Measurements from ENCODE around the gene STON1. TPM values are rescaled to one million over a fixed set of nuclear protein-coding genes. Genes with fewer than 3 reads are reported as not detected.

The STON1 gene
- total RNA-seq, 2 donors from 2014 or later = 15.0 to 19.5 TPM

DNA sequence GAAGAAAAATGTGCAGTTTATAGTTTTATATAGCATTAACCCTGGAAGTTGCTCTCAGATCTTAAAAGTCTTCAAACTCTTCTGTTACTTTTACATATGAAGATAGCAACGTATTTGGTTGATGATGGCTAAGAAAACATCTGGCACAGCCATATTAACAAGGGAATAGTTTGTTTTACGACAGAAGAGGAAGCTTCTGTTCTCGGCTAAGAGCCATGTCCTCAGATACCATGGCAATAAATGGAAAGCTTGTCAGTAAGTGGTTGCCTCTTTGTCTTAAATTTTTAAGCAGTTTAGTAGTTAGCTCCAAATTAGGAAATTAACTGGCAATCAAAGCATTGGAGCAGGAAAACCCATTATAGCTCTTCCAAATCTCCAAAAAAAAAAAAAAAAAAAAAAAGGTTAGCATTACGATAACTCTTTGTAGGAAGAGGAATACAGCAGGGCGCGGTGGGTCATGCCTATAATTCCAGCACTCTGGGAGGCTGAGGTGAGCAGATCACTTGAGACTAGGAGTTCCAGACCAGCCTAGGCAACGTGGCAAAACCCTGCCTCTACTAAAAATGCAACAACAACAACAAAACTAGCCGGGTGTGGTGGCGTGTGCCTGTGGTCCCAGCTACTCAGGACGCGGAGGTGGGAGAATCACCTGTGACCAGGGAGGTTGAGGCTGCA is 4.5 kb upstream of the STON1 start:
- DNase-seq = no peak
- 94 to 98% methylated on average over 7 to 11 of the region's 11 CpGs for WGBS, 2 experiments (ENCODE audit: insufficient coverage in 1 of 2, insufficient read length in 1 of 2)
- no peaks in the 10 kb centered on the region for H3K27me3 Mint-ChIP-seq (ENCODE audit: insufficient read depth)
- Histone ChIP-seq H3K27me3 (ENCODE audit: control insufficient read depth, insufficient read depth, low read length, poor library complexity, severe bottlenecking) (no peaks in the 10 kb centered on the region), H3K9ac (ENCODE audit: extremely low read depth, low read length, poor library complexity, severe bottlenecking) (no peak overlapping the region), H3K4me1 (ENCODE audit: control insufficient read depth, insufficient read depth, low read length) (peaks cover 7% of the 10 kb centered on the region), H3K36me3 (ENCODE audit: control insufficient read depth, insufficient read depth, low read length) (peaks cover 13% of the 10 kb centered on the region), H3K4me3 (ENCODE audit: low read length) (no peak overlapping the region), H3K27ac (ENCODE audit: low read depth, low read length) (no peak overlapping the region), H3K9me3 (ENCODE audit: control insufficient read depth, low read length) (no peaks in the 10 kb centered on the region)
- TF ChIP-seq CTCF (conservative IDR thresholded peaks at IDR 0.05) = no peak
- no peaks in the 10 kb centered on the region for H3K9me3 Mint-ChIP-seq
- no peak overlapping the region for H3K4me3 Mint-ChIP-seq
- H3K4me1 Mint-ChIP-seq = peaks cover 14% of the 10 kb centered on the region
- peaks cover 25% of the 10 kb centered on the region for H3K36me3 Mint-ChIP-seq (ENCODE audit: low read depth)
- H3K27ac Mint-ChIP-seq = no peak overlapping the region

GRCh38 chr2:48527226-48527885 is 2.6 kb upstream of the STON1 start:
- H3K4me1 ChIP-seq (ENCODE audit: control insufficient read depth, insufficient read depth, low read length) = peaks cover 7% of the 10 kb centered on the region
- Mint-ChIP-seq H3K4me1 (peaks cover 24% of the 10 kb centered on the region), H3K27me3 (ENCODE audit: insufficient read depth) (no peaks in the 10 kb centered on the region), H3K4me3 (no peak overlapping the region), H3K36me3 (ENCODE audit: low read depth) (peaks cover 11% of the 10 kb centered on the region), H3K9me3 (no peaks in the 10 kb centered on the region), H3K27ac (no peak overlapping the region)
- no peak overlapping the region for H3K4me3 ChIP-seq (ENCODE audit: low read length)
- no peaks in the 10 kb centered on the region for H3K27me3 ChIP-seq (ENCODE audit: control insufficient read depth, insufficient read depth, low read length, poor library complexity, severe bottlenecking)
- DNase-seq = no peak
- TF ChIP-seq CTCF (conservative IDR thresholded peaks at IDR 0.05) = no peak
- H3K9ac ChIP-seq (ENCODE audit: extremely low read depth, low read length, poor library complexity, severe bottlenecking) = no peak overlapping the region
- peak overlapping the region; percentile 47 for H3K27ac ChIP-seq (ENCODE audit: low read depth, low read length)
- 71 to 89% methylated on average over 1 to 2 of the region's 2 CpGs for WGBS, 2 experiments (ENCODE audit: insufficient coverage in 1 of 2, insufficient read length in 1 of 2)
- no peaks in the 10 kb centered on the region for H3K9me3 ChIP-seq (ENCODE audit: control insufficient read depth, low read length)
- H3K36me3 ChIP-seq (ENCODE audit: control insufficient read depth, insufficient read depth, low read length) = no peaks in the 10 kb centered on the region

DNA sequence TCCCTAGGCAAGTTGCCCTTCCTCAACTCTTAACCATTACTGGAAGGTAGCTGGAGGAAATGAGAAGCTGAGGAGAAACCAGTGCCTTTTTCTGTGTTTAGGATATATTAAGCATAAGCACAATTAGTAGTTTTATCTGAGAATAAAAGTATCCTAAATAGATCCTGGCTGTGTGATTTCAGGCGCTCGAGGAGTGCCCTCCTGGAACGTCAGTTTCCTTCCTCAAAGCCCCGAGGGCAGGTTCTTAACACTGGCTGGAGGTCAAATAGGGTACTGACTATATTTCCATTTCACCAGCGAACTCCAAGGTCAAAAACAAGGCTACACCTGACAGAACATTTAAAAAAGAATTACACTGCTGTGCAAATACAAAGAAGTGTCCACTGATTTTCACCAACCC is 1.5 kb upstream of the STON1 start:
- no peaks in the 10 kb centered on the region for H3K9me3 ChIP-seq (ENCODE audit: control insufficient read depth, low read length)
- no peak overlapping the region for H3K4me3 Mint-ChIP-seq
- H3K4me1 Mint-ChIP-seq = peaks cover 24% of the 10 kb centered on the region
- no peak overlapping the region for H3K27ac Mint-ChIP-seq
- no peaks in the 10 kb centered on the region for H3K27me3 ChIP-seq (ENCODE audit: control insufficient read depth, insufficient read depth, low read length, poor library complexity, severe bottlenecking)
- H3K27ac ChIP-seq (ENCODE audit: low read depth, low read length) = no peak overlapping the region
- H3K9me3 Mint-ChIP-seq = no peaks in the 10 kb centered on the region
- no peaks in the 10 kb centered on the region for H3K27me3 Mint-ChIP-seq (ENCODE audit: insufficient read depth)
- no peak for TF ChIP-seq CTCF (conservative IDR thresholded peaks at IDR 0.05)
- peaks cover 7% of the 10 kb centered on the region for H3K4me1 ChIP-seq (ENCODE audit: control insufficient read depth, insufficient read depth, low read length)
- WGBS, 2 experiments (ENCODE audit: insufficient coverage in 1 of 2, insufficient read length in 1 of 2) = 89 to 98% methylated on average over 5 of the region's 5 CpGs
- DNase-seq = no peak
- H3K4me3 ChIP-seq (ENCODE audit: low read length) = no peak overlapping the region
- H3K36me3 ChIP-seq (ENCODE audit: control insufficient read depth, insufficient read depth, low read length) = no peaks in the 10 kb centered on the region
- peaks cover 8% of the 10 kb centered on the region for H3K36me3 Mint-ChIP-seq (ENCODE audit: low read depth)
- H3K9ac ChIP-seq (ENCODE audit: extremely low read depth, low read length, poor library complexity, severe bottlenecking) = no peak overlapping the region
